Tibial artery (tissue), 4 donors: ENCODE measurements around the gene ESCO1.

Experiments
- DNase-seq, 2 donors: peaks; one replicate each; pipeline ENCODE4 v3.0.0-alpha.2; 2019
- H3K27ac ChIP-seq, 2 donors: fragments of 200-600 bp; sonication (generic) in 1 of 2; 1 replicate in 1 of 2; 2 replicates in 1 of 2; pipeline ENCODE4 v1.5.1; 2018 to 2019; ENCODE audit warnings: mild to moderate bottlenecking in 1 of 2
- H3K27me3 ChIP-seq, 2 donors: fragments of 200-600 bp; sonication (generic) in 1 of 2; one replicate each; pipeline versions ENCODE4 v1.5.1 to v1.6.0; 2016 to 2019
- H3K36me3 ChIP-seq, 3 donors: fragments of 200-600 bp; sonication (generic) in 2 of 3; one replicate each; pipeline ENCODE4 v1.5.1; 2016 to 2019; ENCODE audit warnings: mild to moderate bottlenecking in 2 of 3
- H3K4me1 ChIP-seq, 4 donors: fragments of 200-600 bp; sonication (generic) in 2 of 4; 1 replicate in 3 of 4; 2 replicates in 1 of 4; pipeline ENCODE4 v1.5.1; 2016 to 2019
- H3K4me3 ChIP-seq, 2 donors: fragments of 200-600 bp; sonication (generic) in 1 of 2; 1 replicate in 1 of 2; 2 replicates in 1 of 2; pipeline ENCODE4 v1.5.1; 2018 to 2019; ENCODE audit warnings: mild to moderate bottlenecking in 2 of 2
- H3K9me3 ChIP-seq, 3 donors: fragments of 200-600 bp; sonication (generic) in 1 of 3; one replicate each; pipeline ENCODE4 v1.5.1; 2016 to 2019
- CTCF ChIP-seq, 2 experiments: fragments of 200-600 bp in 1 of 2; fragments of 450-650 bp in 1 of 2; IDR thresholded peaks; one replicate each; pipeline ENCODE4 v1.5.1; 2017 to 2019; ENCODE audit warnings: antibody characterized with exemption in 2 of 2, mild to moderate bottlenecking in 1 of 2, moderate library complexity in 1 of 2
- intact Hi-C: fragments of 100-400 bp; cut with DNase I; formaldehyde crosslinking; loops from one replicate; pipeline ENCODE4 v1.15.0; 2023; ENCODE audit warnings: low total_unique reads

The ESCO1 gene

GRCh38 chr18:21557607-21558253 is 42.8 kb downstream of the ESCO1 start:
- no peak for TF ChIP-seq CTCF (IDR thresholded peaks at IDR 0.05)
- no peak for DNase-seq
- Histone ChIP-seq H3K9me3 (no peaks in the 10 kb centered on the region), H3K27me3 (no peaks in the 10 kb centered on the region), H3K4me1 (no peaks in the 10 kb centered on the region), H3K27ac (no peak overlapping the region), H3K36me3 (peaks cover 33 to 70% (median 33%) of the 10 kb centered on the region in 3 donors), H3K4me3 (no peak overlapping the region)
- intact Hi-C loops: no loop called here

- TF ChIP-seq CTCF (IDR thresholded peaks at IDR 0.05): no peak
- Histone ChIP-seq H3K9me3 (no peaks in the 10 kb centered on the region), H3K27ac (no peak overlapping the region), H3K4me1 (no peaks in the 10 kb centered on the region), H3K36me3 (peaks cover 23 to 54% (median 23%) of the 10 kb centered on the region in 3 donors), H3K4me3 (no peak overlapping the region), H3K27me3 (no peaks in the 10 kb centered on the region)
- DNase-seq: no peak
- intact Hi-C loops: no loop called here
These were observed 50.0 kb downstream of the ESCO1 start for GRCh38 chr18:21550510-21550970.

- Histone ChIP-seq H3K4me3 (no peak overlapping the region), H3K36me3 (peaks cover 19 to 55% (median 23%) of the 10 kb centered on the region in 3 donors), H3K9me3 (no peaks in the 10 kb centered on the region), H3K27me3 (no peaks in the 10 kb centered on the region), H3K4me1 (no peaks in the 10 kb centered on the region), H3K27ac (no peak overlapping the region)
- no peak for DNase-seq
- intact Hi-C loops: no loop called here
- no peak for TF ChIP-seq CTCF (IDR thresholded peaks at IDR 0.05)
These were observed 51.9 kb downstream of the ESCO1 start for GRCh38 chr18:21548647-21549046.

GRCh38 chr18:21546423-21546822 is 54.1 kb downstream of the ESCO1 start:
- H3K36me3 ChIP-seq: peaks cover 14 to 38% (median 17%) of the 10 kb centered on the region in 3 donors
- no peaks in the 10 kb centered on the region for H3K4me1 ChIP-seq
- no peak for DNase-seq
- intact Hi-C loops: no loop called here
- H3K9me3 ChIP-seq: no peaks in the 10 kb centered on the region
- H3K27ac ChIP-seq: no peak overlapping the region
- no peak for TF ChIP-seq CTCF (IDR thresholded peaks at IDR 0.05)
- no peak overlapping the region for H3K4me3 ChIP-seq
- H3K27me3 ChIP-seq: no peaks in the 10 kb centered on the region

GRCh38 chr18:21538230-21538629 is 62.3 kb downstream of the ESCO1 start:
- peaks cover 0 to 14% (median 0%) of the 10 kb centered on the region in 4 donors for H3K4me1 ChIP-seq
- peaks cover 26 to 44% (median 44%) of the 10 kb centered on the region in 3 donors for H3K36me3 ChIP-seq

More at GRCh38 chr18:21538230-21538629, 62.3 kb downstream of the ESCO1 start:
- no peaks in the 10 kb centered on the region for H3K27me3 ChIP-seq
- H3K9me3 ChIP-seq: no peaks in the 10 kb centered on the region
- H3K27ac ChIP-seq: no peak overlapping the region
- no peak for DNase-seq
- no peak for TF ChIP-seq CTCF (IDR thresholded peaks at IDR 0.05)
- no peak overlapping the region for H3K4me3 ChIP-seq
- intact Hi-C loops: no loop called here
